ENCODE measurements around the gene MYO18B.

Gene MYO18B

DNA sequence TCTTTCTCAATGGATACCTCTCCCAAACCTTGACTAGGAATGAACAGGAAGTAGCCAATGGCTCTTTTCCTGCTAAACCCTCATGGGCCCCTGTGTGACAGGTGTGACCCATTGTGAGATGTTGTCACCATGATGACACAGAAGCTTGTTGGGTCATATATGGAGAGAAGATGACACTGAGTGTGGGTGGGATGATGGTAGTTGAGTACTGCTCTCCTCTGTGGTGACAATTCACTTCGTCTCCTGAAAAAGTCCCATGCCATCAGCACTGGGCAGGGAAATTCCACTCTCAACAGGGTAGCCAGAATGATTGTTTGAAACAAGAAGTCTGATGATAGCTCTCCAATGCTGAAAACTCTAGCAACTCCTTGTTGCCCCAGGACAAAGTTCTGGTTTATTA, 333.3 kb downstream of the MYO18B start:
- DNase-seq (ENCODE audit: extremely low read depth in 1 of 2, low read depth in 1 of 2), result no peak

DNA sequence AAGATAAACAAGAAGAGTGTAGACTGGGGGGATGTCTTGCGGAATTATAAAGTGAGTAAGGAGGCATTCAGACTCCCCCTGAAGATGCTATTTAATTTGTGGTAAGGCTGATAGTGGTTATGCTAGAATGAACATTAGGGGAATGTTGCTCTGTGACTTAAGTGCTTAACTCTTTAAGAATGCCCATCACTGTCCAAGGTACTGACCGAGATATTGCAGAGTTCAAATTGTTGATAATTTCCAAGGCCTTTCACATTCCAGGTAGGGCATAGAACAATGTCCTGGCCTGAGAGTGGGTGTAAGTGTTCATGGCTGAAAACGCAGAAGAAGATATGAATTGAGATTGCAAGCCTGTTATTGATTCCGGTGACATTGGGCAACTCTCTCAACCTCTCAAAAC, 337.0 kb downstream of the MYO18B start:
- no peak for DNase-seq (ENCODE audit: extremely low read depth in 1 of 2, low read depth in 1 of 2)

All from stimulated activated CD8-positive, alpha-beta memory T cell treated with anti-CD3 and anti-CD28 coated beads, Interleukin-7, amount 100 ng/mL, for 48 hours (primary cell).